ENCODE measurements around the gene CARM1.

DNA sequence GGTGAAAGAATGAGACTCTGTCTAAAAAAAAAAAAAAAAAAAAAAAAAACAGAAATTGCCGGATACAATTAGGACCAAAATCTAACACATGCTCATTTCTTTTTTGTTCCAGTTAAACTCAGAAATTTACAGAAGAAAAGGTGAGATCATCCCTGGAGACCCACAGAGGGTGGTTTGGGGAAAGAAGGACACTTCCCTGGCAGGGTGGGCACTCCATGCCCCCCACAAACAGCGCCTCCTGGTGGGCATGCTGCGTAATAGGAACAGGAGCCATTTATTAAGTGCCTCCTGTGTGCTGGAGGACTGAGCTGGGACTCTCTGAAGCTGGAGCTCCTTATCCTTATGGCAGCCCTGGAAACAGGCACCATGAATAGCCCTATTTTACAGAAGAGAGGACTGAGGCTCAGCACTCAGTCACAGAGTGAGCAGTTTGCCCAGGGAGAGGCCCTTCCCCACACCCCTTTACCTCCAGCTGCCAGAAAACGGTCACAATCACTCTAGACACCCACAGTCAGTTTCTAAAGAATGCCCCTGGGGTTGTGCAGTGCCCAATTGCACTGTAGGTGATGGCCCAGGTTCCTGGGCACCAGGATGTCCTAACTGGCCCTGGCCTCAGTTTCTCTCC, 13.0 kb upstream of the CARM1 start:
- peak in 6 of 7 experiments; percentile 21 to 46 (median 37) for TF ChIP-seq CTCF (IDR thresholded peaks at IDR 0.05)
- no peak for TF ChIP-seq POLR2A (IDR thresholded peaks at IDR 0.05)

Measured in body of pancreas (tissue), 4 donors.